Measurements from ENCODE around the gene TRIM41. TPM values are rescaled to one million over a fixed set of nuclear protein-coding genes. Genes with fewer than 3 reads are reported as not detected.

Gene TRIM41
- total and polyA plus RNA-seq, 9 of the 15 experiments (the other 6 are each of a cell fraction or from before 2014, with no cell fraction given) = 1.8 to 47.6 (median 20.9) TPM

GRCh38 chr5:181239062-181239663 is 16.1 kb downstream of the TRIM41 start:
- CTCF ChIA-PET (ENCODE audit: low intra/inter-chr PET ratio) = no interaction called here
- in situ Hi-C loops (cut with MboI) (no loop called here), intact Hi-C loops (cut with micrococcal nuclease) (no loop called here)
- peaks cover 8% of the 10 kb centered on the region for H3K9me1 ChIP-seq (ENCODE audit: control insufficient read depth, insufficient read depth, low read length)
- H4K20me1 ChIP-seq (replicated peaks; ENCODE audit: control insufficient read depth, insufficient read depth, low read length) = peaks cover 67% of the 10 kb centered on the region
- H3K9ac ChIP-seq (ENCODE audit: insufficient read depth in 1 of 2, low read depth in 2 of 2, low read length in 2 of 2) = peak overlapping the region in 1 of 2 experiments; percentile 80; a peak in 2 of 4 replicates
- no TSS peak for BruUV-seq (replicated peaks)
- FAIRE-seq = no peak
- no peak overlapping the region for H3K4me3 ChIP-seq
- peak overlapping the region; percentile 38 for H3K4me2 ChIP-seq (ENCODE audit: insufficient read depth, low read length)
- peaks cover 91% of the 10 kb centered on the region for H3K36me3 ChIP-seq (ENCODE audit: control insufficient read depth, insufficient read depth, low read length)
- 92% methylated on average over 9 of the region's 9 CpGs for WGBS (ENCODE audit: insufficient coverage, low coverage, missing lambda C conversion rate)
- no peak overlapping the region for H2AFZ ChIP-seq (ENCODE audit: low read depth, low read length)
- no peak for DNase-seq (ENCODE audit: extremely low read depth in 1 of 4, low spot score in 3 of 4)
- H3K27me3 ChIP-seq (ENCODE audit: control insufficient read depth in 2 of 2, insufficient read depth in 2 of 2, low read length in 2 of 2) = no peaks in the 10 kb centered on the region
- H3K4me1 ChIP-seq (replicated peaks in 1 of 2; ENCODE audit: control insufficient read depth in 2 of 2, insufficient read depth in 2 of 2, low read length in 2 of 2) = peaks cover 19 to 35% of the 10 kb centered on the region in 2 experiments; a peak in 4 of 5 replicates
- POLR2A ChIA-PET = interaction anchor here (0.6 to 17.5 kb wide), 5 partner anchors 8 to 1386 kb away, joined by 3 to 185 read pairs (median 4); partner anchors contain the start of gene TRIM52
- ATAC-seq = no peak
- peak overlapping the region; percentile 41; the same call in 2 of the 3 replicates for H3K27ac ChIP-seq (ENCODE audit: extremely low read depth, low read depth, low read length)
- H3K9me3 ChIP-seq (replicated peaks; ENCODE audit: control insufficient read depth, insufficient read depth, low read depth, low read length) = no peaks in the 10 kb centered on the region
- H3K79me2 ChIP-seq (ENCODE audit: control insufficient read depth, insufficient read depth, low read length) = peaks cover 69% of the 10 kb centered on the region
- no peak for TF ChIP-seq TAF7 (tag; IDR thresholded peaks at IDR 0.05)
- TF ChIP-seq POLR2AphosphoS2 (IDR thresholded peaks at IDR 0.05; ENCODE audit: low read length) = peak; percentile 82; the same call in 1 of the 2 replicates
- TF ChIP-seq, protein P1, sequence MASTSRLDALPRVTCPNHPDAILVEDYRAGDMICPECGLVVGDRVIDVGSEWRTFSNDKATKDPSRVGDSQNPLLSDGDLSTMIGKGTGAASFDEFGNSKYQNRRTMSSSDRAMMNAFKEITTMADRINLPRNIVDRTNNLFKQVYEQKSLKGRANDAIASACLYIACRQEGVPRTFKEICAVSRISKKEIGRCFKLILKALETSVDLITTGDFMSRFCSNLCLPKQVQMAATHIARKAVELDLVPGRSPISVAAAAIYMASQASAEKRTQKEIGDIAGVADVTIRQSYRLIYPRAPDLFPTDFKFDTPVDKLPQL (IDR thresholded peaks at IDR 0.05; ENCODE audit: extremely low read depth, insufficient read length) = no peak
- peak; percentile 1; the same call in 1 of the 2 replicates for TF ChIP-seq SUPT5H (IDR thresholded peaks at IDR 0.05)
- peak; percentile 11 for TF ChIP-seq POLR2A (conservative IDR thresholded peaks at IDR 0.05)
- no peak for TF ChIP-seq NCOR1 (IDR thresholded peaks at IDR 0.05)
- TF ChIP-seq TCF3 (CRISPR knock-in tag; IDR thresholded peaks at IDR 0.05) = peak; percentile 4; the same call in 1 of the 2 replicates
- peak; percentile 22 for TF ChIP-seq POLR2B (IDR thresholded peaks at IDR 0.05; ENCODE audit: low read depth, partially characterized antibody)

All from K562 (cell line).